Activated CD4-positive, alpha-beta T cell treated with anti-CD3 and anti-CD28 coated beads for 36 hours (primary cell): ENCODE data around the gene SLC15A1. TPM values are rescaled to one million over a fixed set of nuclear protein-coding genes. Genes with fewer than 3 reads are reported as not detected.

Experiments used
- ATAC-seq: fragments of 200-7000 bp; cut with Tn5 transposase; one replicate; pipeline ENCODE4 v1.10.0; 2021; ENCODE audit warnings: mild to moderate bottlenecking, moderate library complexity
- CTCF ChIA-PET: fragments of 350-600 bp; sonication (Branson Sonifier 250); formaldehyde crosslinking; loops from one replicate; lab custom pipeline; 2021; ENCODE audit warnings: antibody characterized with exemption; lab: Charles Lee
- POLR2A ChIA-PET: fragments of 350-600 bp; sonication (Branson Sonifier 250); formaldehyde crosslinking; loops from one replicate; lab custom pipeline; 2021; ENCODE audit warnings: antibody characterized with exemption, inconsistent platforms; lab: Charles Lee
- DNase-seq: peaks from one replicate; pipeline ENCODE4 v3.0.0-alpha.2; 2020
- H3K27ac Mint-ChIP-seq: one replicate; pipeline ENCODE4 v1.8.0; 2021; ENCODE audit warnings: mixed read lengths
- H3K27me3 Mint-ChIP-seq: one replicate; pipeline ENCODE4 v1.8.0; 2021; ENCODE audit warnings: mixed read lengths
- H3K36me3 Mint-ChIP-seq: one replicate; pipeline ENCODE4 v1.8.0; 2021; ENCODE audit warnings: low read depth, mixed read lengths
- H3K4me1 Mint-ChIP-seq: one replicate; pipeline ENCODE4 v1.8.0; 2021; ENCODE audit warnings: mixed read lengths
- H3K4me3 Mint-ChIP-seq: one replicate; pipeline ENCODE4 v1.8.0; 2021; ENCODE audit warnings: mild to moderate bottlenecking, moderate library complexity, mixed read lengths
- H3K9me3 Mint-ChIP-seq: one replicate; pipeline ENCODE4 v1.8.0; 2021; ENCODE audit warnings: low read depth, mixed read lengths
- intact Hi-C, 2 experiments: fragments of 100-400 bp; cut with DNase I in 1 of 2; cut with micrococcal nuclease in 1 of 2; formaldehyde crosslinking; loops; one replicate each; pipeline versions ENCODE4 v1.14.2 to v1.15.1; 2022 to 2024; cut with DNase I, micrococcal nuclease
- total RNA-seq, 2 experiments: library from RNA; stranded (reverse); gene quantifications; one replicate each; pipeline ENCODE4 v1.2.3, GENCODE V29; 2021

SLC15A1 gene
- total RNA-seq, 2 experiments from 2014 or later = not detected

DNA sequence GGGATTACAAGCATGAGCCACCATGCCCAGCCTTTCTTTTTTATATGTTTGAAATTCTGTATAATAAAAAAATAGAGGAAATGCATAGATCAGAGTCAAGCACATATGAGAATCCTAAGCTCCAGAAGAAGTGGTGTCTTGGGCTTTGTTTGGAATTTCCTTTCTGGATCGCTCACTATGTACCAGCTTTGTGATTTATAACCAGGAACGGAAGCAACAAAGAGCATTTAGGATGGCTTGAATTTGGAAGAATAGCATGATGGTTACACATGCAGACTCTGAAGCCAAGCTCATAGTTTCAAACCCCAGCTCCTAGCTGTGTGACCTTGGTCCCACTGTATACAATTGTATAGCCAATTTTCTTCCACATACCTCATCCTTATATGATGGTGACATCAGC is 28.0 kb upstream of the SLC15A1 start:
- ATAC-seq (no peak), DNase-seq (no peak)
- Mint-ChIP-seq H3K4me3 (no peak overlapping the region), H3K27me3 (peaks cover 23% of the 10 kb centered on the region), H3K27ac (no peak overlapping the region), H3K36me3 (no peaks in the 10 kb centered on the region), H3K4me1 (no peaks in the 10 kb centered on the region), H3K9me3 (no peaks in the 10 kb centered on the region)
- CTCF ChIA-PET = no interaction called here
- POLR2A ChIA-PET = interaction anchor here (0.7 kb wide), 1 partner anchor 670 kb away, joined by 3 read pairs; no protein-coding TSS in a partner anchor
- intact Hi-C loops = no loop called here

DNA sequence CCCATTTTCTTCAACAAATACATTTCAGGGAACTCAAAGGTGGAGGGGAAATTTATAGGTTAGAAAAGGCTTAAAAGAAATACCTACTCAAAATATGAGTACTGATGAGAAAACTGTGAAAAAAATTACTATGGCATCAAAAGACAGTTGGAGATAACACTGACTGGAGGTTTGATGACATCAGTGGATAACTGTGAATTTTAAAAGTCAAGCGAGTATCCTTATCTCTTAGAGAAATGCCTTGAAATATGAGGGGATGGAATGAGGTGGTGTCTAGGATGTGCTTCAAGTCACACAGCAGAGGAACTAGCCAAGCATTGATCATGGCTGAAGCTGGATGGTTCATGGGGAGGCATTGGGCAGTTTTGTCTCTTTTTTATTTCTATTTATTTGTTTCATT is 27.2 kb upstream of the SLC15A1 start:
- DNase-seq (no peak), ATAC-seq (no peak)
- H3K4me3 Mint-ChIP-seq = no peak overlapping the region
- H3K27ac Mint-ChIP-seq = no peak overlapping the region
- H3K9me3 Mint-ChIP-seq = no peaks in the 10 kb centered on the region
- intact Hi-C loops = no loop called here
- peaks cover 23% of the 10 kb centered on the region for H3K27me3 Mint-ChIP-seq
- ChIA-PET CTCF (no interaction called here), POLR2A (no interaction called here)
- no peaks in the 10 kb centered on the region for H3K4me1 Mint-ChIP-seq
- H3K36me3 Mint-ChIP-seq = no peaks in the 10 kb centered on the region

- peaks cover 23% of the 10 kb centered on the region for H3K27me3 Mint-ChIP-seq
- no peaks in the 10 kb centered on the region for H3K4me1 Mint-ChIP-seq
- no peak overlapping the region for H3K4me3 Mint-ChIP-seq
- no peaks in the 10 kb centered on the region for H3K9me3 Mint-ChIP-seq
- no peaks in the 10 kb centered on the region for H3K36me3 Mint-ChIP-seq
- ChIA-PET CTCF (no interaction called here), POLR2A (no interaction called here)
- DNase-seq (no peak), ATAC-seq (no peak)
- intact Hi-C loops = no loop called here
- H3K27ac Mint-ChIP-seq = no peak overlapping the region
Observed at GRCh38 chr13:98778749-98779148, 26.3 kb upstream of the SLC15A1 start.

DNA sequence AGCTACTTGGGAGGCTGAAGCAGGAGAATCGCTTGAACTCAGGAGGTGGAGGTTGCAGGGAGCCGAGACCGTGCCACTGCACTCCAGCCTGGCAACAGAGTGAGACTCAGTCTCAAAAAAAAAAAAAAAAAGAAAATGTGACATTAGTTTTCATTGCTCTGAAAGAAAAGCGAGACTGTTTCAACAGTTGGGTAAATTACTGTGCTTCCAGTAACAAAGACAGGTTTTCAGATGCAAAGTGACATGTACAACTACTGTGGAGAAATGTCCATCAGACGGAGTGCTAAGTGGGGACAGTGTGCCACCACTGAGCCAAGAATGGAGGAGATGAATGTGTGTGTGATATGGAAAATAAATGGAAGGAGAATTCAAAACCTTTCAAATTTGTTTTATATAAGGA is 24.2 kb upstream of the SLC15A1 start:
- Mint-ChIP-seq H3K27me3 (peaks cover 23% of the 10 kb centered on the region), H3K9me3 (no peaks in the 10 kb centered on the region), H3K4me1 (no peaks in the 10 kb centered on the region), H3K27ac (no peak overlapping the region), H3K36me3 (no peaks in the 10 kb centered on the region), H3K4me3 (no peak overlapping the region)
- no peak for ATAC-seq
- ChIA-PET POLR2A (no interaction called here), CTCF (interaction anchor here (0.6 kb wide), 1 partner anchor 75 kb away, joined by 4 read pairs; no protein-coding TSS in a partner anchor)
- DNase-seq = no peak
- intact Hi-C loops = no loop called here

DNA sequence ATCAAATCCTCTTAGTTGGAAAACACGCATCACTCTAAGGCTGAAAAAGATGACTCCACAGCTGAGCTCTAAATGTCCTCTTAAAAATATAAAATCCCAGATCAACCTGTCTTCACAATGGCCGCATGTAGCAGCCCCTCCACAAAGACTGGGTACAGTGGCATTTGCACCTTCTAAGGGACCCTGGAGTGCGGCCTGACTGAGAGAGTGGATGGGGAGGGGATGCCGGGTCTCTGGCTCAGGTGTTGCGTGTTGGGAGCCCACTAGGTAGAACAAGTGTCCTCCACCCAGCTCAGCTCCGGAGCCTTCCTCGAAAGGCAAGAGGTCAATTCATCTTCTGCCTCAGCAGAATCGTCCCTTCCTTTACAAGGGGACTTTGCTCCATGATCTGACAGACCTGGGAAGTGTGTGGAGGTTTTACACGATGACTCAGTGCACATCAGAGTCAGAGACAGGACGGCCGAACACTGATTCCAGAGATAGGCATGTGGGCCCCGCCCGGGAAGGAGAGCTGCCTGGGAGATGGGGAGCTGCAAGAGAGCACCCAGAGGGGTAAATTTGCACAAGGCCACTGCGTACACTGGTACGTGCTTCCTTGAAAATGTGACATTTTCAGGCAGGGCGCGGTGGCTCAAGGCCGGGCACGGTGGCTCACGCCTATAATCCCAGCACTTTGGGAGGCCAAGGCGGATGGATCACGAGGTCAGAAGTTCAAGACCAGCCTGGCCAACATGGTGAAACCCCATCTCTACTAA is 23.5 kb upstream of the SLC15A1 start:
- H3K36me3 Mint-ChIP-seq = no peaks in the 10 kb centered on the region
- CTCF ChIA-PET = interaction anchor here (0.6 kb wide), 1 partner anchor 74 kb away, joined by 4 read pairs; no protein-coding TSS in a partner anchor
- ATAC-seq = no peak
- no peaks in the 10 kb centered on the region for H3K4me1 Mint-ChIP-seq
- no peaks in the 10 kb centered on the region for H3K9me3 Mint-ChIP-seq
- no peak for DNase-seq
- H3K27me3 Mint-ChIP-seq = peaks cover 17% of the 10 kb centered on the region
- no peak overlapping the region for H3K4me3 Mint-ChIP-seq
- intact Hi-C loops = no loop called here
- no peak overlapping the region for H3K27ac Mint-ChIP-seq
- POLR2A ChIA-PET = no interaction called here

GRCh38 chr13:98775386-98775785 is 22.9 kb upstream of the SLC15A1 start:
- ChIA-PET POLR2A (no interaction called here), CTCF (interaction anchor here (1.4 kb wide), 1 partner anchor 102 kb away, joined by 3 read pairs; no protein-coding TSS in a partner anchor)
- Mint-ChIP-seq H3K27me3 (peaks cover 13% of the 10 kb centered on the region), H3K27ac (no peak overlapping the region), H3K9me3 (no peaks in the 10 kb centered on the region), H3K4me3 (no peak overlapping the region), H3K4me1 (no peaks in the 10 kb centered on the region), H3K36me3 (no peaks in the 10 kb centered on the region)
- DNase-seq = no peak
- ATAC-seq = no peak
- intact Hi-C loops = no loop called here

DNA sequence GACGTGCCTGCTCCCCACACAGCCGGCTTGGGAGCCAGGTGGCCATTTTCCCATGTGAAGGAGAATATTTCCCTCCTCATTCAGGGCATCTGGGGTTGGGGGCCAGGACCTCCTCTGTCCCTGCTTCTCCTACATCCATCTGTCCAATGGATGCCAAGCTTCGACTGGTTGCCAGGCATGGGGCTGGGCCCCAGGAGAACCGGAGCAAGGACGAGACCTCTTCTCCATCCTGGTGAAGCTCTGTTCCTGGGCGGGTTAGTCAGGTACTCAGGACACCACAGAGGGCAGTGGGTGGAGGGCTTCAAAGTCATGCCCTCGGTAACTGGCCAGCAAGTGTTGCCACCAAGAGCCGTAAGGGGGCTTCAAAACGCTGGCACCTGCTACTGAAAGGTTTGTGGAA is 22.3 kb upstream of the SLC15A1 start:
- Mint-ChIP-seq H3K27me3 (peaks cover 12% of the 10 kb centered on the region), H3K27ac (no peak overlapping the region), H3K36me3 (no peaks in the 10 kb centered on the region), H3K9me3 (no peaks in the 10 kb centered on the region), H3K4me1 (no peaks in the 10 kb centered on the region), H3K4me3 (no peak overlapping the region)
- no peak for ATAC-seq
- no peak for DNase-seq
- intact Hi-C loops = no loop called here
- ChIA-PET POLR2A (no interaction called here), CTCF (interaction anchor here (1.4 kb wide), 1 partner anchor 101 kb away, joined by 3 read pairs; no protein-coding TSS in a partner anchor)

DNA sequence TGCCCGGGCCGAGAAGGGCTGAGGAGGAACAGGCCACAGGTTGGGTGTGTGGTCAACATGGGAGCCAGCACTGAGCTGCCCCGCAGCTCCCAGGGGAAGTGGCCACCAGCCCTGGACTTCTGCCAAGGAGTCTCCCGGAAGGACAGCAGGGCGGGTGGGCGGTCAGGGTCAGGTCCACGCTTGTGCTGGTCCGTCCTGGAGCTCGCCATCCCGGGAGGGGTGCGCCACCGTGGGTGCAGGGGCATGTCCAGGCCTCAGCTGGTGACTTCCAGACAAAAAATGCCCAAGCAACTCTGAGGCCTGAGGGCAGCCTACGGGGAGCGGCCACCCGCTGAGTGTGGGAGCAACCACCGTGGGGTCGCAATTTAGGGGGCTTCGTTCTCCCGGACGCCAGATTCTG is 21.4 kb upstream of the SLC15A1 start:
- Mint-ChIP-seq H3K9me3 (peaks cover 5% of the 10 kb centered on the region), H3K4me1 (no peaks in the 10 kb centered on the region), H3K27ac (no peak overlapping the region), H3K4me3 (no peak overlapping the region), H3K27me3 (peaks cover 10% of the 10 kb centered on the region), H3K36me3 (no peaks in the 10 kb centered on the region)
- CTCF ChIA-PET = interaction anchor here (1.4 kb wide), 1 partner anchor 101 kb away, joined by 3 read pairs; no protein-coding TSS in a partner anchor
- intact Hi-C loops = no loop called here
- no peak for DNase-seq
- POLR2A ChIA-PET = no interaction called here
- ATAC-seq = no peak

- DNase-seq (no peak), ATAC-seq (no peak)
- POLR2A ChIA-PET = no interaction called here
- Mint-ChIP-seq H3K27me3 (peaks cover 9% of the 10 kb centered on the region), H3K9me3 (peaks cover 8% of the 10 kb centered on the region), H3K36me3 (no peaks in the 10 kb centered on the region), H3K4me1 (no peaks in the 10 kb centered on the region), H3K27ac (no peak overlapping the region), H3K4me3 (no peak overlapping the region)
- intact Hi-C loops = no loop called here
- CTCF ChIA-PET = no interaction called here
Observed at GRCh38 chr13:98772794-98773452, 20.5 kb upstream of the SLC15A1 start.

DNA sequence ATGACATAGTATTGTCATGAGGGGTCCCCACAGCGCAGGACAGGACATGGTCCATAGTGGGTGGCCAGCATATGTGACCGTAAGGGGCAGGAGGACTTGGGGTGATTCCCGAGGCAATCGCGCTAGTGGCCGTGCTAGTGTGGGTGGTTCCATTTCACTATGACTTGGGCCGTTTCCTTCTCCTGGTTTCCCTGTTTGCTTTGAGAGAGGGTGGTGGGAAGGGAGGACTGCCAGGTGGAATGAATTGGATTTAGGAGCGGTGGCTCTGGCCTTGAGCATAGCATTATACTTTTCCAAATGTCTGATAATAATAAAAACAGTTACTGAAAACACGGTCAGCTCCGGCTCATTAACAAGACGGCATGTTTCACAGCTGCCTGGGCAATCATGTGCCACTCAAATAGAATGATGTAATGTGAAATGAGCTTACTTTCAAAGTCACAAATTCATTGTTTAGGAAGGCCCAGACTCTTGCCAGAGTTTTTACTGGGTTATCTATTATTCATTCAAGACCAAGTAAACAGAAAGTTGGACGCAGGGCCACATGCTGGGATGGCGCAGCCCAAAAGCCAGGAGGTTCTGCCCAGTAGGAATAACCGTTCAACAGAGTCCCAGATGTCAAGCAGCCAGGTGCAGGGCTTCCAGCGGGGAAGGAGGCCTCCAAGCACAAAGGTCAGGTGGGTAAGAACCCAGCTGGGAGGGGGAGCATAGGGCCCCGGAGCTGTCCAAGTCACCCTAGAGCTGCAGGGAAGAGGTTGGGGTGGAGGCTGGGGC is 19.6 kb upstream of the SLC15A1 start:
- DNase-seq (no peak), ATAC-seq (no peak)
- intact Hi-C loops = no loop called here
- Mint-ChIP-seq H3K27ac (no peak overlapping the region), H3K36me3 (no peaks in the 10 kb centered on the region), H3K27me3 (peaks cover 5% of the 10 kb centered on the region), H3K4me3 (no peak overlapping the region), H3K4me1 (no peaks in the 10 kb centered on the region), H3K9me3 (peaks cover 8% of the 10 kb centered on the region)
- CTCF ChIA-PET = no interaction called here
- POLR2A ChIA-PET = no interaction called here

DNA sequence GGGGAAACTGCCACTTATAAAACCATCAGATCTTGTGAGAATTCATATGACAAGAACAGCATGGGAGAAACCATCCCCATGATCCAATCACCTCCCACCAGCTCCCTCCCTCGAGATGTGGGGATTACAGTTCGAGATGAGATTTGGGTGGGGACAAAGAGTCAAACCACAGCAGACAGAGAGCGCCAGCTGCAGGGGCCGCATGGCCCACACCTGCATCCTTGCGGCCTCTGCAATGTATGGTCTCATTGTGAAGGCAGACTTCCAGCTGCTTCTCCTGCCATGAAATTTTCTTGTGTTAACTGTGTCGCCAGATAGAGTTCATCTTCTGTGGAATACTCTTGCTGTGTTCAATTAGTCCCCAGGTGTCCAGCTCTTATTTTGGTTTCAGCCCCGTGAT is 17.3 kb upstream of the SLC15A1 start:
- H3K9me3 Mint-ChIP-seq = peaks cover 8% of the 10 kb centered on the region

More for the DNA sequence above, 17.3 kb upstream of the SLC15A1 start:
- Mint-ChIP-seq H3K27me3 (peaks cover 8% of the 10 kb centered on the region), H3K4me1 (no peaks in the 10 kb centered on the region), H3K36me3 (no peaks in the 10 kb centered on the region), H3K27ac (no peak overlapping the region), H3K4me3 (no peak overlapping the region)
- ChIA-PET CTCF (interaction anchor here (0.6 kb wide), 1 partner anchor 359 kb away, joined by 3 read pairs; no protein-coding TSS in a partner anchor), POLR2A (no interaction called here)
- DNase-seq = no peak
- no peak for ATAC-seq
- intact Hi-C loops = no loop called here
